IMR-90 (cell line): Measurements from ENCODE around the gene PTPRG. TPM values are rescaled to one million over a fixed set of nuclear protein-coding genes. Genes with fewer than 3 reads are reported as not detected.

Experiments
- ATAC-seq: fragments of 200-7000 bp; cut with Tn5 transposase; 2 replicates; pipeline ENCODE4 v1.9.1; 2020; ENCODE audit warnings: low read depth, mild to moderate bottlenecking, moderate library complexity
- BruUV-seq: library from RNA; stranded (reverse); fragments of 400-500 nt; replicated peaks from 2 replicates; lab custom pipeline; 2021; lab: Mats Ljungman, UMichigan
- CTCF ChIA-PET: fragments of 300-600 bp; formaldehyde crosslinking; extraction: SDS; loops from one replicate; lab custom pipeline; 2021; ENCODE audit warnings: antibody characterized with exemption; lab: Yijun Ruan, JAX
- POLR2A ChIA-PET: fragments of 300-600 bp; sonication (Branson Sonifier 250); formaldehyde crosslinking; loops from one replicate; lab custom pipeline; 2022; ENCODE audit warnings: antibody characterized with exemption; ENCODE audit not compliant: unreplicated experiment; lab: Charles Lee
- DNase-seq: peaks from one replicate; pipeline ENCODE4 v3.0.0; 2013
- H2AFZ ChIP-seq: replicated peaks from 2 replicates; pipeline ENCODE3; 2013; ENCODE audit warnings: low read length, mild to moderate bottlenecking; ENCODE audit not compliant: poor library complexity
- H2AK5ac ChIP-seq: 2 replicates; pipeline ENCODE4 v1.6.1; 2013; ENCODE audit warnings: low read depth, low read length, inconsistent platforms
- H2AK9ac ChIP-seq: replicated peaks from 2 replicates; pipeline ENCODE3; 2013; ENCODE audit warnings: mild to moderate bottlenecking, low read depth, low read length, moderate library complexity; ENCODE audit not compliant: poor library complexity
- H2BK120ac ChIP-seq: 2 replicates; pipeline ENCODE4 v1.6.1; 2013; ENCODE audit warnings: low read depth, low read length, inconsistent platforms
- H2BK15ac ChIP-seq: 3 replicates; pipeline ENCODE4 v1.6.1; 2013; ENCODE audit warnings: low read depth, low read length, inconsistent platforms
- H2BK20ac ChIP-seq: 2 replicates; pipeline ENCODE4 v1.6.1; 2013; ENCODE audit warnings: low read depth, mild to moderate bottlenecking, inconsistent platforms, low read length, moderate library complexity
- H2BK5ac ChIP-seq: 2 replicates; pipeline ENCODE4 v1.6.1; 2013; ENCODE audit warnings: mild to moderate bottlenecking, low read depth, low read length, inconsistent platforms; ENCODE audit not compliant: poor library complexity, severe bottlenecking
- H3K14ac ChIP-seq: replicated peaks from 2 replicates; pipeline ENCODE4 v1.6.1; 2013; ENCODE audit warnings: low read depth, low read length, inconsistent platforms
- H3K18ac ChIP-seq: 2 replicates; pipeline ENCODE4 v1.6.1; 2013; ENCODE audit warnings: low read depth, low read length, control low read depth
- H3K23ac ChIP-seq: 2 replicates; pipeline ENCODE4 v1.6.1; 2013; ENCODE audit warnings: low read depth, low read length, inconsistent platforms
- H3K27ac ChIP-seq: 2 replicates; pipeline ENCODE4 v1.5.1; 2013; ENCODE audit warnings: mild to moderate bottlenecking, control low read depth, low read length; ENCODE audit not compliant: insufficient read depth
- H3K27me3 ChIP-seq: 2 replicates; pipeline ENCODE4 v1.6.1; 2013; ENCODE audit warnings: low read length; ENCODE audit not compliant: control insufficient read depth, insufficient read depth
- H3K36me3 ChIP-seq: 2 replicates; pipeline ENCODE4 v1.6.1; 2013; ENCODE audit warnings: low read length, mixed read lengths; ENCODE audit not compliant: control insufficient read depth, insufficient read depth
- H3K4ac ChIP-seq: 2 replicates; pipeline ENCODE4 v1.6.1; 2013; ENCODE audit warnings: low read depth, low read length, inconsistent platforms
- H3K4me1 ChIP-seq: 2 replicates; pipeline ENCODE4 v1.6.1; 2013; ENCODE audit warnings: low read length, mixed read lengths; ENCODE audit not compliant: control insufficient read depth, insufficient read depth
- H3K4me2 ChIP-seq: 2 replicates; pipeline ENCODE4 v1.6.1; 2013; ENCODE audit warnings: low read depth, mild to moderate bottlenecking, control low read depth, low read length, moderate library complexity
- H3K4me3 ChIP-seq: 2 replicates; pipeline ENCODE4 v1.5.1; 2013; ENCODE audit warnings: low read depth, mild to moderate bottlenecking, control low read depth, low read length, moderate library complexity; ENCODE audit not compliant: insufficient read depth
- H3K56ac ChIP-seq: 2 replicates; pipeline ENCODE4 v1.6.1; 2013; ENCODE audit warnings: low read length, inconsistent platforms; ENCODE audit not compliant: insufficient read depth; ENCODE audit errors: extremely low read depth
- H3K79me1 ChIP-seq, 2 experiments: 2 replicates each; pipeline ENCODE4 v1.6.1; 2013; ENCODE audit warnings: low read length in 2 of 2, inconsistent platforms in 1 of 2, low read depth in 1 of 2
- H3K9ac ChIP-seq: 2 replicates; pipeline ENCODE4 v1.6.1; 2013; ENCODE audit warnings: low read depth, low read length, control low read depth
- H3K9me1 ChIP-seq: 2 replicates; pipeline ENCODE4 v1.6.1; 2013; ENCODE audit warnings: low read length, inconsistent platforms; ENCODE audit not compliant: insufficient read depth
- H3K9me3 ChIP-seq: 2 replicates; pipeline ENCODE4 v1.6.1; 2013; ENCODE audit warnings: low read length; ENCODE audit not compliant: control insufficient read depth, insufficient read depth
- H4K20me1 ChIP-seq: 2 replicates; pipeline ENCODE4 v1.6.1; 2013; ENCODE audit warnings: low read length, inconsistent platforms; ENCODE audit not compliant: insufficient read depth
- H4K5ac ChIP-seq: 2 replicates; pipeline ENCODE4 v1.6.1; 2013; ENCODE audit warnings: mild to moderate bottlenecking, low read depth, low read length, control low read depth
- H4K8ac ChIP-seq, 2 experiments: 2 replicates each; pipeline ENCODE4 v1.6.1; 2013; ENCODE audit warnings: low read depth in 2 of 2, low read length in 2 of 2, control low read depth in 1 of 2, inconsistent platforms in 1 of 2
- H4K91ac ChIP-seq: 2 replicates; pipeline ENCODE4 v1.6.1; 2013; ENCODE audit warnings: low read depth, low read length, inconsistent platforms; ENCODE audit not compliant: insufficient read depth
- BHLHE40 ChIP-seq: fragments of 150-350 bp; IDR thresholded peaks from 2 replicates; pipeline ENCODE4 v1.6.1; 2016; ENCODE audit warnings: mild to moderate bottlenecking, low read depth, low read length
- CHD1 ChIP-seq: IDR thresholded peaks from 2 replicates; pipeline ENCODE4 v1.6.1; 2012; ENCODE audit warnings: low read depth, low read length, improper control_type of control experiment
- MXI1 ChIP-seq: IDR thresholded peaks from 2 replicates; pipeline ENCODE4 v1.6.1; 2012; ENCODE audit warnings: low read depth, mild to moderate bottlenecking, low read length, moderate library complexity, borderline replicate concordance
- RCOR1 ChIP-seq: IDR thresholded peaks from 2 replicates; pipeline ENCODE4 v1.6.1; 2012; ENCODE audit warnings: mild to moderate bottlenecking, low read length, improper control_type of control experiment; ENCODE audit not compliant: insufficient replicate concordance
- RFX5 ChIP-seq: IDR thresholded peaks from 2 replicates; pipeline ENCODE4 v1.8.0; 2012; ENCODE audit warnings: low read depth, mild to moderate bottlenecking, low read length, moderate library complexity
- WGBS, 2 experiments: methylation state at CpG; one replicate each; pipeline versions ENCODE4 v1.1.5 to v1.1.7; 2013; ENCODE audit warnings: missing lambda C conversion rate in 2 of 2; ENCODE audit not compliant: insufficient read length in 1 of 2; ENCODE audit errors: extremely low coverage in 2 of 2; 5-methylcytosine and 5-hydroxymethylcytosine counted together
- dilution Hi-C: fragments of 300-500 bp; cut with HindIII; formaldehyde crosslinking; loops from one replicate; pipeline ENCODE4 v1.14.3; 2018; ENCODE audit warnings: low sequenced_read_pairs; ENCODE audit not compliant: unreplicated experiment
- in situ Hi-C: fragments of 300-500 bp; cut with MboI; formaldehyde crosslinking; loops from 3 replicates; pipeline ENCODE4 v1.14.3; 2019; ENCODE audit warnings: low sequenced_read_pairs, inconsistent platforms, mixed read lengths
- intact Hi-C: fragments of 100-400 bp; cut with micrococcal nuclease; formaldehyde crosslinking; loops from 2 replicates; pipeline ENCODE4 v1.10.0; 2022
- polyA plus RNA-seq, 3 experiments: library from polyadenylated mRNA; depleted of rRNA; stranded (reverse); fragments of >200 nt; gene quantifications; 2 replicates each; pipeline ENCODE4 v1.2.3, GENCODE V29; 2012; ENCODE audit warnings: low replicate concordance in 1 of 3
- total RNA-seq: library from RNA; depleted of rRNA; stranded (reverse); fragments of >200 nt; gene quantifications from 2 replicates; pipeline ENCODE4 v1.2.3, GENCODE V29; 2012
- TF ChIP-seq, protein P1 (sequence below): conservative IDR thresholded peaks from 2 replicates; pipeline ENCODE4 v1.5.1; 2012; ENCODE audit warnings: mild to moderate bottlenecking, low read depth, low read length, improper control_type of control experiment
- TF ChIP-seq, protein P2 (sequence below): fragments of 150-350 bp; IDR thresholded peaks from 2 replicates; pipeline ENCODE4 v1.6.1; 2017; ENCODE audit warnings: mild to moderate bottlenecking, antibody characterized with exemption, low read length, low read depth

PTPRG gene
- total and polyA plus RNA-seq, 2 of the 4 experiments (the other 2 are of a cell fraction), result 7.7 to 31.0 TPM

DNA sequence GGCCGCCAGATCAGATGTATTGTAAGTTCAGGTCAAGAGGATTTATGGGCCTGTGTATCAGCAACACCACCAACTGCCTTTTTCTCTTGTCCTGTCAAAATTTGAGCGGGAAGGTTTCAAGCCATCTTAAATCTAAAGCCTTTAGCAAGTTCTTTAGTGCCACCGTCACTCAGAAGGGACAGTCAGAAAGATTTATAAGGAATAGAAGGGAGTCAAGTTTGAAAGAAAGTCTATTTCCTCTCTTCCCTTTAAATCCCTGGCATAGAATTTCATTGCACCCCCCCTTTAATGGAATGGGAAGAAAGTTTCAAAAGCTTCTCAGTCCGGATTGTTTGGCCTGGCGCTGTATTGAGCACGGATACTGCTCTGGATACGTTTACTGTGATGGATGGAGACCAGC lies 452.6 kb downstream of the PTPRG start:
- ChIA-PET CTCF (no interaction called here), POLR2A (no interaction called here)
- no peak overlapping the region; the same call in 1 of the 2 replicates for H4K5ac ChIP-seq
- H3K4ac ChIP-seq, result no peak overlapping the region
- H3K9me1 ChIP-seq, result peaks cover 9% of the 10 kb centered on the region; the same call in 1 of the 2 replicates
- no peak overlapping the region for H4K91ac ChIP-seq
- no peak overlapping the region for H3K4me3 ChIP-seq
- H4K8ac ChIP-seq, result no peak overlapping the region
- no peak overlapping the region for H2BK20ac ChIP-seq
- no peaks in the 10 kb centered on the region for H3K27me3 ChIP-seq
- H2AFZ ChIP-seq, result no peak overlapping the region
- no peak overlapping the region for H3K23ac ChIP-seq
- no CpG with 5 or more reads among the region's 7 CpGs for WGBS, 2 experiments
- TF ChIP-seq RCOR1 (no peak), BHLHE40 (no peak), RFX5 (no peak), MXI1 (no peak), CHD1 (no peak)
- TF ChIP-seq, protein P1, sequence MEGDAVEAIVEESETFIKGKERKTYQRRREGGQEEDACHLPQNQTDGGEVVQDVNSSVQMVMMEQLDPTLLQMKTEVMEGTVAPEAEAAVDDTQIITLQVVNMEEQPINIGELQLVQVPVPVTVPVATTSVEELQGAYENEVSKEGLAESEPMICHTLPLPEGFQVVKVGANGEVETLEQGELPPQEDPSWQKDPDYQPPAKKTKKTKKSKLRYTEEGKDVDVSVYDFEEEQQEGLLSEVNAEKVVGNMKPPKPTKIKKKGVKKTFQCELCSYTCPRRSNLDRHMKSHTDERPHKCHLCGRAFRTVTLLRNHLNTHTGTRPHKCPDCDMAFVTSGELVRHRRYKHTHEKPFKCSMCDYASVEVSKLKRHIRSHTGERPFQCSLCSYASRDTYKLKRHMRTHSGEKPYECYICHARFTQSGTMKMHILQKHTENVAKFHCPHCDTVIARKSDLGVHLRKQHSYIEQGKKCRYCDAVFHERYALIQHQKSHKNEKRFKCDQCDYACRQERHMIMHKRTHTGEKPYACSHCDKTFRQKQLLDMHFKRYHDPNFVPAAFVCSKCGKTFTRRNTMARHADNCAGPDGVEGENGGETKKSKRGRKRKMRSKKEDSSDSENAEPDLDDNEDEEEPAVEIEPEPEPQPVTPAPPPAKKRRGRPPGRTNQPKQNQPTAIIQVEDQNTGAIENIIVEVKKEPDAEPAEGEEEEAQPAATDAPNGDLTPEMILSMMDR, result no peak
- TF ChIP-seq, protein P2, sequence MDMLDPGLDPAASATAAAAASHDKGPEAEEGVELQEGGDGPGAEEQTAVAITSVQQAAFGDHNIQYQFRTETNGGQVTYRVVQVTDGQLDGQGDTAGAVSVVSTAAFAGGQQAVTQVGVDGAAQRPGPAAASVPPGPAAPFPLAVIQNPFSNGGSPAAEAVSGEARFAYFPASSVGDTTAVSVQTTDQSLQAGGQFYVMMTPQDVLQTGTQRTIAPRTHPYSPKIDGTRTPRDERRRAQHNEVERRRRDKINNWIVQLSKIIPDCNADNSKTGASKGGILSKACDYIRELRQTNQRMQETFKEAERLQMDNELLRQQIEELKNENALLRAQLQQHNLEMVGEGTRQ, result no peak
- H3K56ac ChIP-seq, result no peak overlapping the region
- no peak for ATAC-seq
- no peak for DNase-seq
- H4K20me1 ChIP-seq, result no peaks in the 10 kb centered on the region
- no peak overlapping the region for H2BK5ac ChIP-seq
- BruUV-seq, result no TSS peak
- H2AK5ac ChIP-seq, result no peak overlapping the region
- H3K9ac ChIP-seq, result no peak overlapping the region
- peaks cover 7 to 17% of the 10 kb centered on the region in 2 experiments for H3K79me1 ChIP-seq
- H3K4me2 ChIP-seq, result no peak overlapping the region
- H3K9me3 ChIP-seq, result no peaks in the 10 kb centered on the region
- no peak overlapping the region for H3K18ac ChIP-seq
- no peak overlapping the region for H2BK15ac ChIP-seq
- dilution Hi-C loops (no loop called here), intact Hi-C loops (no loop called here), in situ Hi-C loops (no loop called here)
- H3K4me1 ChIP-seq, result no peaks in the 10 kb centered on the region
- no peak overlapping the region for H3K14ac ChIP-seq
- no peak overlapping the region for H2BK120ac ChIP-seq
- no peak overlapping the region for H3K27ac ChIP-seq
- H3K36me3 ChIP-seq, result no peaks in the 10 kb centered on the region
- H2AK9ac ChIP-seq, result no peak overlapping the region
